ENCODE results near the gene SRGAP3. TPM values are rescaled to one million over a fixed set of nuclear protein-coding genes. Genes with fewer than 3 reads are reported as not detected.

The SRGAP3 gene
- total and polyA plus RNA-seq, 2 donors (not counting 1 experiment from before 2014, with no cell fraction given): 1.4 to 1.5 TPM

- TF ChIP-seq, protein P1, sequence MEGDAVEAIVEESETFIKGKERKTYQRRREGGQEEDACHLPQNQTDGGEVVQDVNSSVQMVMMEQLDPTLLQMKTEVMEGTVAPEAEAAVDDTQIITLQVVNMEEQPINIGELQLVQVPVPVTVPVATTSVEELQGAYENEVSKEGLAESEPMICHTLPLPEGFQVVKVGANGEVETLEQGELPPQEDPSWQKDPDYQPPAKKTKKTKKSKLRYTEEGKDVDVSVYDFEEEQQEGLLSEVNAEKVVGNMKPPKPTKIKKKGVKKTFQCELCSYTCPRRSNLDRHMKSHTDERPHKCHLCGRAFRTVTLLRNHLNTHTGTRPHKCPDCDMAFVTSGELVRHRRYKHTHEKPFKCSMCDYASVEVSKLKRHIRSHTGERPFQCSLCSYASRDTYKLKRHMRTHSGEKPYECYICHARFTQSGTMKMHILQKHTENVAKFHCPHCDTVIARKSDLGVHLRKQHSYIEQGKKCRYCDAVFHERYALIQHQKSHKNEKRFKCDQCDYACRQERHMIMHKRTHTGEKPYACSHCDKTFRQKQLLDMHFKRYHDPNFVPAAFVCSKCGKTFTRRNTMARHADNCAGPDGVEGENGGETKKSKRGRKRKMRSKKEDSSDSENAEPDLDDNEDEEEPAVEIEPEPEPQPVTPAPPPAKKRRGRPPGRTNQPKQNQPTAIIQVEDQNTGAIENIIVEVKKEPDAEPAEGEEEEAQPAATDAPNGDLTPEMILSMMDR (IDR thresholded peaks at IDR 0.05): no peak
- no peak for TF ChIP-seq EZH2 (IDR thresholded peaks at IDR 0.05; ENCODE audit: borderline replicate concordance, insufficient read depth, low read depth, low read length, poor library complexity, severe bottlenecking)
- intact Hi-C loops (cut with micrococcal nuclease): no loop called here
- no CpG with 5 or more reads among the region's 3 CpGs for WGBS (ENCODE audit: insufficient coverage)
- no peak overlapping the region for H2AFZ ChIP-seq (ENCODE audit: insufficient read depth, low read depth, low read length, poor library complexity, severe bottlenecking)
- DNase-seq (no peak), ATAC-seq (ENCODE audit: low read depth) (no peak)
- ChIA-PET CTCF (no interaction called here), POLR2A (no interaction called here)
- no peak overlapping the region for H3K4me2 ChIP-seq (replicated peaks; ENCODE audit: low read depth, low read length, poor library complexity, severe bottlenecking)
- H3K27me3 ChIP-seq (replicated peaks in 1 of 4; ENCODE audit: control extremely low read depth in 1 of 4, control insufficient read depth in 3 of 4, insufficient read depth in 4 of 4, low read length in 3 of 4): no peaks in the 10 kb centered on the region
- peaks cover 0 to 6% (median 0%) of the 10 kb centered on the region in 3 donors for H3K9me3 ChIP-seq (ENCODE audit: control extremely low read depth in 1 of 3, control insufficient read depth in 2 of 3, insufficient read depth in 1 of 3, low read length in 2 of 3)
- H3K27ac ChIP-seq (ENCODE audit: low read length in 2 of 2): no peak overlapping the region
- no peaks in the 10 kb centered on the region for H3K36me3 ChIP-seq (replicated peaks in 1 of 2; ENCODE audit: control extremely low read depth in 1 of 2, control insufficient read depth in 1 of 2, extremely low read depth in 1 of 2, insufficient read depth in 2 of 2, low read length in 1 of 2)
- H3K27ac Mint-ChIP-seq: no peak overlapping the region
- H3K9me3 Mint-ChIP-seq (ENCODE audit: insufficient read depth): no peaks in the 10 kb centered on the region
- no peaks in the 10 kb centered on the region for H4K20me1 ChIP-seq (ENCODE audit: control insufficient read depth, insufficient read depth, low read length, poor library complexity, severe bottlenecking)
- H3K4me1 ChIP-seq (ENCODE audit: control insufficient read depth in 2 of 2, insufficient read depth in 2 of 2, low read length in 2 of 2): no peaks in the 10 kb centered on the region
- peaks cover 5% of the 10 kb centered on the region for H3K27me3 Mint-ChIP-seq
- no peaks in the 10 kb centered on the region for H3K4me1 Mint-ChIP-seq
- no peaks in the 10 kb centered on the region for H3K79me2 ChIP-seq (ENCODE audit: control insufficient read depth, insufficient read depth, low read length)
- no peak overlapping the region for H3K4me3 Mint-ChIP-seq
- no peak overlapping the region for H3K9ac ChIP-seq (ENCODE audit: low read length)
- H3K4me3 ChIP-seq (ENCODE audit: control extremely low read depth in 1 of 5, extremely low read depth in 1 of 5, insufficient read depth in 1 of 5, low read depth in 2 of 5, low read length in 4 of 5): no peak overlapping the region
Observed at GRCh38 chr3:9198261-9198660, 51.2 kb downstream of the SRGAP3 start.

DNA sequence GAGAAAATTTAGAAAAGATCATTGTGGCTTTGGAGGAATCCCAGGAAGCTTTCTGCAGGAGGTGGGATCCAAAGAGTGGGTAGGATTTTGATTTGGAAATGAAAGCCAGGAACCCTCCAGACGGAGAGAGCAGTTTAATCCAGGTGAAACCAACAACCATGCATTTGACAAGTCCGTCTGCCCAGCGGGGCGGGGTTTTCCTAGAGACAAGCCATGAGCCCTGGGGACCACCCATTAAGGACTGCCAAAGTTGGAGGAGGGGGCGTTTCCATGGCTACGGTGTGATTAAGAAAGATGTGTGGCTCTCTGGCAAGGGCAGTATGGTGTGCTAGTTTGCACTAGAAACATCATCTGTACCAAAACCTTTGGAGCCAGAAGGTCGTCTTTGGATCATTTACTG is 53.4 kb downstream of the SRGAP3 start:
- H3K9ac ChIP-seq (ENCODE audit: low read length): no peak overlapping the region
- H3K27me3 ChIP-seq (replicated peaks in 1 of 4; ENCODE audit: control extremely low read depth in 1 of 4, control insufficient read depth in 3 of 4, insufficient read depth in 4 of 4, low read length in 3 of 4): no peaks in the 10 kb centered on the region

More for the DNA sequence above, 53.4 kb downstream of the SRGAP3 start:
- H3K4me3 ChIP-seq (ENCODE audit: control extremely low read depth in 1 of 5, extremely low read depth in 1 of 5, insufficient read depth in 1 of 5, low read depth in 2 of 5, low read length in 4 of 5): no peak overlapping the region
- H4K20me1 ChIP-seq (ENCODE audit: control insufficient read depth, insufficient read depth, low read length, poor library complexity, severe bottlenecking): no peaks in the 10 kb centered on the region
- H3K4me3 Mint-ChIP-seq: no peak overlapping the region
- DNase-seq (no peak), ATAC-seq (ENCODE audit: low read depth) (no peak)
- H3K4me1 Mint-ChIP-seq: no peaks in the 10 kb centered on the region
- no peak overlapping the region for H3K27ac Mint-ChIP-seq
- H2AFZ ChIP-seq (ENCODE audit: insufficient read depth, low read depth, low read length, poor library complexity, severe bottlenecking): no peak overlapping the region
- H3K9me3 ChIP-seq (ENCODE audit: control extremely low read depth in 1 of 3, control insufficient read depth in 2 of 3, insufficient read depth in 1 of 3, low read length in 2 of 3): peaks cover 0 to 6% (median 0%) of the 10 kb centered on the region in 3 donors
- TF ChIP-seq, protein P1 (IDR thresholded peaks at IDR 0.05): no peak
- TF ChIP-seq EZH2 (IDR thresholded peaks at IDR 0.05; ENCODE audit: borderline replicate concordance, insufficient read depth, low read depth, low read length, poor library complexity, severe bottlenecking): no peak
- H3K4me1 ChIP-seq (ENCODE audit: control insufficient read depth in 2 of 2, insufficient read depth in 2 of 2, low read length in 2 of 2): no peaks in the 10 kb centered on the region
- no peaks in the 10 kb centered on the region for H3K9me3 Mint-ChIP-seq (ENCODE audit: insufficient read depth)
- ChIA-PET POLR2A (no interaction called here), CTCF (no interaction called here)
- no peaks in the 10 kb centered on the region for H3K79me2 ChIP-seq (ENCODE audit: control insufficient read depth, insufficient read depth, low read length)
- no peak overlapping the region for H3K4me2 ChIP-seq (replicated peaks; ENCODE audit: low read depth, low read length, poor library complexity, severe bottlenecking)
- H3K36me3 ChIP-seq (replicated peaks in 1 of 2; ENCODE audit: control extremely low read depth in 1 of 2, control insufficient read depth in 1 of 2, extremely low read depth in 1 of 2, insufficient read depth in 2 of 2, low read length in 1 of 2): no peaks in the 10 kb centered on the region
- H3K27me3 Mint-ChIP-seq: peaks cover 9% of the 10 kb centered on the region
- no peak overlapping the region for H3K27ac ChIP-seq (ENCODE audit: low read length in 2 of 2)
- intact Hi-C loops (cut with micrococcal nuclease): no loop called here
- 91% methylated on average over 4 of the region's 7 CpGs for WGBS (ENCODE audit: insufficient coverage)

Data from B cell (primary cell).